Fibroblast of lung (primary cell): ENCODE results near the gene AASDH.

Experiments
- EZH2 ChIP-seq: IDR thresholded peaks from 2 replicates; pipeline ENCODE4 v1.5.1; 2012; ENCODE audit warnings: low read length, control low read depth, mild to moderate bottlenecking; ENCODE audit errors: missing control alignments
- TF ChIP-seq, protein P1 (sequence below), 2 donors: IDR thresholded peaks in 1 of 2; conservative IDR thresholded peaks in 1 of 2; 1 replicate in 1 of 2; 2 replicates in 1 of 2; pipeline ENCODE4 v1.5.1; 2011 to 2012; ENCODE audit warnings: low read length in 2 of 2, control low read depth in 1 of 2, inconsistent platforms in 1 of 2, low read depth in 1 of 2, mild to moderate bottlenecking in 1 of 2

DNA sequence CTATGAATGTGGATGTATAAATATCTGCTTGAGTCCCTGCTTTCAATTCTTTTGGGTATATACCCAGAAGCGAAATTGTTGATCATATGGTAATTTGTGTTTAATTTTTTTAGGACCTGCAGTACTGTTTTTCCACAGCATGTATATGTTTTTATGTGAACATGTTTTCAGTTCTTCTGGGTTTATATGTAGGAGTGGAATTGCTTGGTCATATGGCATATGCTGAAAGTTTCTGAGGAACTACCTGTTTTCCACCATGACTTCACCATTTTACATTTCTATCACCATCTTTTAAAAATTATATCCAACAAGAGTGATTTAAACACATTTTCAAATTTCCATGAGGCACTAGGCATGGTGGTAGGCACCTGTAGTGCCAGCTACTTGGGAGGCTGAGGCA, 39.9 kb upstream of the AASDH start:
- TF ChIP-seq, protein P1, sequence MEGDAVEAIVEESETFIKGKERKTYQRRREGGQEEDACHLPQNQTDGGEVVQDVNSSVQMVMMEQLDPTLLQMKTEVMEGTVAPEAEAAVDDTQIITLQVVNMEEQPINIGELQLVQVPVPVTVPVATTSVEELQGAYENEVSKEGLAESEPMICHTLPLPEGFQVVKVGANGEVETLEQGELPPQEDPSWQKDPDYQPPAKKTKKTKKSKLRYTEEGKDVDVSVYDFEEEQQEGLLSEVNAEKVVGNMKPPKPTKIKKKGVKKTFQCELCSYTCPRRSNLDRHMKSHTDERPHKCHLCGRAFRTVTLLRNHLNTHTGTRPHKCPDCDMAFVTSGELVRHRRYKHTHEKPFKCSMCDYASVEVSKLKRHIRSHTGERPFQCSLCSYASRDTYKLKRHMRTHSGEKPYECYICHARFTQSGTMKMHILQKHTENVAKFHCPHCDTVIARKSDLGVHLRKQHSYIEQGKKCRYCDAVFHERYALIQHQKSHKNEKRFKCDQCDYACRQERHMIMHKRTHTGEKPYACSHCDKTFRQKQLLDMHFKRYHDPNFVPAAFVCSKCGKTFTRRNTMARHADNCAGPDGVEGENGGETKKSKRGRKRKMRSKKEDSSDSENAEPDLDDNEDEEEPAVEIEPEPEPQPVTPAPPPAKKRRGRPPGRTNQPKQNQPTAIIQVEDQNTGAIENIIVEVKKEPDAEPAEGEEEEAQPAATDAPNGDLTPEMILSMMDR (conservative IDR thresholded peaks at IDR 0.05 in 1 of 2, IDR thresholded peaks at IDR 0.05 in 1 of 2; ENCODE audit: low read depth in 1 of 2, low read length in 2 of 2), result no peak
- TF ChIP-seq EZH2, result no peak
